Measurements from ENCODE around the gene MPND. TPM values are rescaled to one million over a fixed set of nuclear protein-coding genes. Genes with fewer than 3 reads are reported as not detected.

The MPND gene
- total RNA-seq, 6 experiments from 2014 or later, result 6.4 to 21.7 (median 19.6) TPM

DNA sequence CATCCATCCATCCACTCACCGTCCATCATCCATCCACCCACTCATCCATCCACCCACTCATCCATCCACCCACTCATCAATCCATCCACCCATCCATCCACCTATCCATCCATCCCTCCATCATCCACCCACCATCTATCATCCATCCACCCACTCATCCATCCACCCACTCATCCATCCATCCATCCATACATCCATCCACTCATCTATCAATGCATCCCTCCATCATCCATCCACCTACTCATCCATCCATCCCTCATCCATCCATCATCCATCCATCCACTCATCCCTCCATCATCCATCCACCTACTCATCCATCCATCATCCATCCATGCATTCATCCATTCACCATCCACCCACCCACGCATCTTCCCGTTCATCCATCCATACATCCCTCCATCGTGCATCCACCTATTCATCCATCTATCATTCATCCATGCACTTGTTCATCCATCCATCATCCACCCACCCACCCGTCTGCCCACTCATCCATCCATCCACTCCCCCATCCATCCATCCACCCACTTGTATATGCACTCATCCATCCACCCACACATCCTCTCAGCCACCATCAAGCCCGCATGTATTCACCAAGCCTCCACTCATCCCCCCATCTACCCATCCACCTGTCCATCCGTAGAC, 8.3 kb upstream of the MPND start:
- TF ChIP-seq POLR2A (IDR thresholded peaks at IDR 0.05), result no peak
- TF ChIP-seq, protein P1, sequence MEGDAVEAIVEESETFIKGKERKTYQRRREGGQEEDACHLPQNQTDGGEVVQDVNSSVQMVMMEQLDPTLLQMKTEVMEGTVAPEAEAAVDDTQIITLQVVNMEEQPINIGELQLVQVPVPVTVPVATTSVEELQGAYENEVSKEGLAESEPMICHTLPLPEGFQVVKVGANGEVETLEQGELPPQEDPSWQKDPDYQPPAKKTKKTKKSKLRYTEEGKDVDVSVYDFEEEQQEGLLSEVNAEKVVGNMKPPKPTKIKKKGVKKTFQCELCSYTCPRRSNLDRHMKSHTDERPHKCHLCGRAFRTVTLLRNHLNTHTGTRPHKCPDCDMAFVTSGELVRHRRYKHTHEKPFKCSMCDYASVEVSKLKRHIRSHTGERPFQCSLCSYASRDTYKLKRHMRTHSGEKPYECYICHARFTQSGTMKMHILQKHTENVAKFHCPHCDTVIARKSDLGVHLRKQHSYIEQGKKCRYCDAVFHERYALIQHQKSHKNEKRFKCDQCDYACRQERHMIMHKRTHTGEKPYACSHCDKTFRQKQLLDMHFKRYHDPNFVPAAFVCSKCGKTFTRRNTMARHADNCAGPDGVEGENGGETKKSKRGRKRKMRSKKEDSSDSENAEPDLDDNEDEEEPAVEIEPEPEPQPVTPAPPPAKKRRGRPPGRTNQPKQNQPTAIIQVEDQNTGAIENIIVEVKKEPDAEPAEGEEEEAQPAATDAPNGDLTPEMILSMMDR (IDR thresholded peaks at IDR 0.05), result no peak
- Histone ChIP-seq H3K36me3 (peaks cover 0 to 7% (median 0%) of the 10 kb centered on the region in 4 donors), H3K27me3 (no peaks in the 10 kb centered on the region), H3K4me3 (no peak overlapping the region), H3K9me3 (no peaks in the 10 kb centered on the region), H3K4me1 (peaks cover 0 to 23% (median 5%) of the 10 kb centered on the region in 4 donors), H3K27ac (no peak overlapping the region)
- intact Hi-C loops (cut with DNase I), result loop anchor here in 1 of 2 donors (10.0 kb wide), 1 partner anchor 60 kb away; no protein-coding TSS in a partner anchor
- ATAC-seq (no peak), DNase-seq (no peak)
- 77% methylated on average over 7 of the region's 7 CpGs for WGBS (ENCODE audit: insufficient coverage, low coverage, low lambda C conversion rate, missing lambda C conversion rate)

DNA sequence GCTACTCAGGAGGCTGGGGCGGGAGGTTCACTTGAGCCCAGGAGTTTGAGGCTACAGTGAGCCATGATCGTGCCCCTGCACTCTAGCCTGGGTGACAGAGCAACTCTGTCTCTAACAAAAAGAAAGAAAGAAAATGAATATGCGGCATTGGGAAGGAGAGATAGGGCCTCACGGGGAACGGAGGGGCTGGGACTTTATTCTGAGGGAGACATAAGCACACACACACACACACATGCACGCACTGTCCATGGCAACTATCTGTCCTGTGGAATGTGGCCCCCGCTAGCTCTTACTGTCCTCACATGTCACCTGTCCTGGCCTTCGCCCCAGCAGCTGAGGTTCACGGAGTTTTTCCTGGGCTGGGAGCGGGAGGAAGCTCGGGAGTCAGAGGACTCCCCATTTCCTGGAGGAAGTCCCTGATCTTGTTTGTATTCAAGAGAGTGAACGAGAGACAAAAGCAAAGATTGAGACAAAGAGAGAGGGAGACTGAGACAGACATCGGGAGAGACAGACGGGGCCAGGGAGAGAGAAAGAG, 5.4 kb upstream of the MPND start:
- Histone ChIP-seq H3K27me3 (no peaks in the 10 kb centered on the region), H3K4me3 (peak overlapping the region; percentile 51 to 67 (median 65)), H3K9me3 (no peaks in the 10 kb centered on the region), H3K4me1 (peaks cover 0 to 45% (median 15%) of the 10 kb centered on the region in 4 donors), H3K27ac (peak overlapping the region; percentile 76 to 94 (median 79)), H3K36me3 (no peaks in the 10 kb centered on the region)
- TF ChIP-seq, protein P1 (IDR thresholded peaks at IDR 0.05), result no peak
- TF ChIP-seq POLR2A (IDR thresholded peaks at IDR 0.05), result no peak
- 2% methylated on average over 14 of the region's 14 CpGs for WGBS (ENCODE audit: insufficient coverage, low coverage, low lambda C conversion rate, missing lambda C conversion rate)
- peak; percentile 64 to 78 (median 75) for DNase-seq
- peak; percentile 6 to 24 (median 11) for ATAC-seq
- intact Hi-C loops (cut with DNase I), result loop anchor here in 1 of 2 donors (10.0 kb wide), 1 partner anchor 57 kb away; no protein-coding TSS in a partner anchor

DNA sequence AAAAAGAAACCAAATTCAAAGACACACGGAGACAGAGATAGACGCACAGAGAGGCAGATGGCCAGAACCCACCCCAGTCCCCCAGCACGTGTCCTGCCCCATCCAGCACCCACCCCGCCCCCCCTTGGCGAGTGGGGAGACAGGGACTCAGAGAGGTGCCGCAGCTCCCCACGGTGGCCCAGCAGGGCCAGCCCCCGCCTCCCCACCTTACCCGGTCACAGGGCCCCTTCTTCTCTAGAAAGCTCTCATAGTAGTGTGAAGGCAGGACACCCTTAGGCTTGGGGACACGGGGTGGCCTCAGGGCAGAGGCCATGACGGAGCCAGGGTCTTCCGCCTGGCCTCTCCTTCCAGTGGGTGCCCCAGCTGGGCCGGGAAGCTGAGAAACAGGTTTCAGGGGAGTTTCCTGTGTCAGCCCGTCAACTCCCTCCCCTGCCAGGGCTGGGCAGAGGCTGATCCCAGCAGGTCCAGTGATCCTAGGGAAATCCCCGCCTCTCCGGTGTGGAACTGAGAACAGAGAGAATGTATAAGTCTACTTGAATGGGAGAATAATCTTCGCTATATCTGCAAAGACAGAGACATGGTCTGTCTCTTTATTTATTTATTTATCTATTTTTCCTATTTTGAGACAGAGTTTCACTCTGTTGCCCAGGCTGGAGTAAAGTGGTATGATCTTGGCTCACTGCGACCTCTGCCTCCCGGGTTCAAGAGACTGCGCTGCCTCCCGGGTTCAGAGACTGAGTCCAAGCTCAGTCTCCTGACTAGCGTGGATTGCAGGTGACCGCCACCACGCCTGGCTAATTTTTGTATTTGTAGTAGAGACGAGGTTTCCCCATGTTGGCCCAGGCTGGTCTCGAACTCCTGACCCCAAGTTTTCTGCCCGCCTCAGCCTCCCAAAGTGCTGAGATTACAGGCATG, 4.7 kb upstream of the MPND start, which contains the start of gene STAP2:
Gene STAP2, minus strand, starts transcription at position 387 of the 915 bp plus-strand sequence. Its CDS starts 74 bp downstream, at position 313.
- no peaks in the 10 kb centered on the region for H3K9me3 ChIP-seq
- H3K4me3 ChIP-seq, result peak within 1 kb of the TSS; percentile 51 to 67 (median 65)
- ATAC-seq (peak; percentile 26 to 46 (median 31)), DNase-seq (peak; percentile 77 to 84 (median 78))
- intact Hi-C loops (cut with DNase I), result loop anchor here in 1 of 2 donors (10.0 kb wide), 1 partner anchor 56 kb away; no protein-coding TSS in a partner anchor
- peak within 1 kb of the TSS; percentile 76 to 94 (median 79) for H3K27ac ChIP-seq
- no peak for TF ChIP-seq POLR2A (IDR thresholded peaks at IDR 0.05)
- TF ChIP-seq, protein P1 (IDR thresholded peaks at IDR 0.05), result no peak
- peaks cover 0 to 45% (median 15%) of the 10 kb centered on the region in 4 donors for H3K4me1 ChIP-seq
- WGBS (ENCODE audit: insufficient coverage, low coverage, low lambda C conversion rate, missing lambda C conversion rate), result 32% methylated on average over 16 of the region's 27 CpGs
- no peaks in the 10 kb centered on the region for H3K27me3 ChIP-seq
- no peaks in the 10 kb centered on the region for H3K36me3 ChIP-seq

DNA sequence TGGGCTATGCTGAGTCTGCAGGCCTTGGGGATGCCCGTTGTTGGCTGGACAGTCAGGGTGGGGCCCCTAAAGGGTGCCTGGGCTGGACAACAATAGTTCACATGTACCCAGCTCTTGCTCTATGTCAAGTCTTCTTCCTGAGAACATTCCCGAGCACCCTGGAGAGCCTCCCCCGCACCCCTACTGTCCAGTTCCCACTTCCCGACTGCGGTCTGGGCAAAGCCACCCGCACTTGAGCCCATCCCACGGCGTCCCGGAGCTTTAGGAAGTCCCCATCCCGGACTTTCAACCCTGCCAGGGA, 1.1 kb upstream of the MPND start:
- intact Hi-C loops (cut with DNase I), result no loop called here
- H3K27me3 ChIP-seq, result no peaks in the 10 kb centered on the region
- H3K9me3 ChIP-seq, result no peaks in the 10 kb centered on the region
- 7% methylated on average over 8 of the region's 10 CpGs for WGBS (ENCODE audit: insufficient coverage, low coverage, low lambda C conversion rate, missing lambda C conversion rate)
- peak overlapping the region; percentile 20 to 68 (median 40) for H3K4me3 ChIP-seq
- no peak for TF ChIP-seq POLR2A (IDR thresholded peaks at IDR 0.05)
- TF ChIP-seq, protein P1 (IDR thresholded peaks at IDR 0.05), result no peak
- peak overlapping the region; percentile 64 to 89 (median 85) for H3K27ac ChIP-seq
- peaks cover 0 to 56% (median 20%) of the 10 kb centered on the region in 4 donors for H3K4me1 ChIP-seq
- H3K36me3 ChIP-seq, result no peaks in the 10 kb centered on the region
- no peak for ATAC-seq
- no peak for DNase-seq
